ENCODE results near the gene GAPDHS.

DNA sequence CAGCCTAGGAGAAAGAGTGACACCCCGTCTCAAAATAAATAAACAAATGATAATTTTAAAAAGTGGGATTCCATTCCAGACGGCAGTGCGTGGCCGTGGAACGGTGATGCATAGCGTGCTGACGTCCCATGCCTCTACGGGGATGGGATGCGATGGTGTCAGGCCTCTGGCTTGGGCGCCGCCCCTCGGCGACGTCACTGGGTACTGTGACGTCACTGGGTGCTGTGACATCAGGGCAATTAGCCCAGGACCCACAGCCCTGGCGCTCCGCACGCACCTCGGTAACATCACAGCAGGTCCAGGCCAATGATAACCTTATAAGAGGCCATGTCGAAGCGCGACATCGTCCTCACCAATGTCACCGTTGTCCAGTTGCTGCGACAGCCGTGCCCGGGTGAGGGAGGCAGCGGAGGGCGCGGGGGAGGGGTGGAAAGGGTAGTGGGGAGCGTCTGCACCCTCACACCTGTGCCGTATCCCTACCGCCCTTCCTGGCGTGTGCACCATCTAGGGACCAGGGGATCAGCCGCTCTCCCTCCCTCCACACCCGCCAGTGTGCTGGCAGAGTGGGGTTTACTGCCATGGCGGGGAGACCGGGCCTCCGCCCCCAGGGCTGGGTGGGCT lies at the start of gene GAPDHS:
- TF ChIP-seq, protein P1, sequence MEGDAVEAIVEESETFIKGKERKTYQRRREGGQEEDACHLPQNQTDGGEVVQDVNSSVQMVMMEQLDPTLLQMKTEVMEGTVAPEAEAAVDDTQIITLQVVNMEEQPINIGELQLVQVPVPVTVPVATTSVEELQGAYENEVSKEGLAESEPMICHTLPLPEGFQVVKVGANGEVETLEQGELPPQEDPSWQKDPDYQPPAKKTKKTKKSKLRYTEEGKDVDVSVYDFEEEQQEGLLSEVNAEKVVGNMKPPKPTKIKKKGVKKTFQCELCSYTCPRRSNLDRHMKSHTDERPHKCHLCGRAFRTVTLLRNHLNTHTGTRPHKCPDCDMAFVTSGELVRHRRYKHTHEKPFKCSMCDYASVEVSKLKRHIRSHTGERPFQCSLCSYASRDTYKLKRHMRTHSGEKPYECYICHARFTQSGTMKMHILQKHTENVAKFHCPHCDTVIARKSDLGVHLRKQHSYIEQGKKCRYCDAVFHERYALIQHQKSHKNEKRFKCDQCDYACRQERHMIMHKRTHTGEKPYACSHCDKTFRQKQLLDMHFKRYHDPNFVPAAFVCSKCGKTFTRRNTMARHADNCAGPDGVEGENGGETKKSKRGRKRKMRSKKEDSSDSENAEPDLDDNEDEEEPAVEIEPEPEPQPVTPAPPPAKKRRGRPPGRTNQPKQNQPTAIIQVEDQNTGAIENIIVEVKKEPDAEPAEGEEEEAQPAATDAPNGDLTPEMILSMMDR (IDR thresholded peaks at IDR 0.05), result no peak
- TF ChIP-seq POLR2AphosphoS5 (IDR thresholded peaks at IDR 0.05; ENCODE audit: low read depth, low read length) (no peak), TCF7L2 (IDR thresholded peaks at IDR 0.05; ENCODE audit: low read depth, low read length) (no peak)
- TF ChIP-seq, protein P2, sequence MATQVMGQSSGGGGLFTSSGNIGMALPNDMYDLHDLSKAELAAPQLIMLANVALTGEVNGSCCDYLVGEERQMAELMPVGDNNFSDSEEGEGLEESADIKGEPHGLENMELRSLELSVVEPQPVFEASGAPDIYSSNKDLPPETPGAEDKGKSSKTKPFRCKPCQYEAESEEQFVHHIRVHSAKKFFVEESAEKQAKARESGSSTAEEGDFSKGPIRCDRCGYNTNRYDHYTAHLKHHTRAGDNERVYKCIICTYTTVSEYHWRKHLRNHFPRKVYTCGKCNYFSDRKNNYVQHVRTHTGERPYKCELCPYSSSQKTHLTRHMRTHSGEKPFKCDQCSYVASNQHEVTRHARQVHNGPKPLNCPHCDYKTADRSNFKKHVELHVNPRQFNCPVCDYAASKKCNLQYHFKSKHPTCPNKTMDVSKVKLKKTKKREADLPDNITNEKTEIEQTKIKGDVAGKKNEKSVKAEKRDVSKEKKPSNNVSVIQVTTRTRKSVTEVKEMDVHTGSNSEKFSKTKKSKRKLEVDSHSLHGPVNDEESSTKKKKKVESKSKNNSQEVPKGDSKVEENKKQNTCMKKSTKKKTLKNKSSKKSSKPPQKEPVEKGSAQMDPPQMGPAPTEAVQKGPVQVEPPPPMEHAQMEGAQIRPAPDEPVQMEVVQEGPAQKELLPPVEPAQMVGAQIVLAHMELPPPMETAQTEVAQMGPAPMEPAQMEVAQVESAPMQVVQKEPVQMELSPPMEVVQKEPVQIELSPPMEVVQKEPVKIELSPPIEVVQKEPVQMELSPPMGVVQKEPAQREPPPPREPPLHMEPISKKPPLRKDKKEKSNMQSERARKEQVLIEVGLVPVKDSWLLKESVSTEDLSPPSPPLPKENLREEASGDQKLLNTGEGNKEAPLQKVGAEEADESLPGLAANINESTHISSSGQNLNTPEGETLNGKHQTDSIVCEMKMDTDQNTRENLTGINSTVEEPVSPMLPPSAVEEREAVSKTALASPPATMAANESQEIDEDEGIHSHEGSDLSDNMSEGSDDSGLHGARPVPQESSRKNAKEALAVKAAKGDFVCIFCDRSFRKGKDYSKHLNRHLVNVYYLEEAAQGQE (IDR thresholded peaks at IDR 0.05; ENCODE audit: insufficient read depth in 1 of 2, low read depth in 2 of 2, low read length in 1 of 2), result no peak

All from Panc1 (cell line).